Neuron (in vitro differentiated cells): ENCODE results near the gene SPAG16.
"Not testable (repeated sequence)": the region's sequence is repeated elsewhere in the genome, so short reads cannot be mapped to it uniquely, and the experiment has no call there.

ENCODE experiments used
- H2AFZ ChIP-seq: one replicate; pipeline ENCODE4 v1.6.1; 2013; ENCODE audit warnings: low read depth, mild to moderate bottlenecking, inconsistent platforms, low read length, moderate library complexity
- H3K27me3 ChIP-seq: one replicate; pipeline ENCODE4 v1.6.1; 2013; ENCODE audit warnings: low read length; ENCODE audit not compliant: insufficient read depth
- H3K36me3 ChIP-seq: one replicate; pipeline ENCODE4 v1.6.1; 2013; ENCODE audit warnings: low read length; ENCODE audit not compliant: insufficient read depth
- H3K4me1 ChIP-seq: one replicate; pipeline ENCODE4 v1.6.1; 2013; ENCODE audit warnings: low read length; ENCODE audit not compliant: insufficient read depth
- H3K4me3 ChIP-seq: 2 replicates; pipeline ENCODE4 v1.5.1; 2013; ENCODE audit warnings: mild to moderate bottlenecking, low read length, moderate library complexity
- H3K9me3 ChIP-seq: one replicate; pipeline ENCODE4 v1.6.1; 2013; ENCODE audit warnings: low read length

SPAG16 gene

GRCh38 chr2:213998976-213999375 is 714.7 kb downstream of the SPAG16 start:
- not testable (repeated sequence) for H3K9me3 ChIP-seq, H3K4me3 ChIP-seq, H3K36me3 ChIP-seq, H3K27me3 ChIP-seq, H3K4me1 ChIP-seq, H2AFZ ChIP-seq

GRCh38 chr2:214004463-214004862 is 720.2 kb downstream of the SPAG16 start:
- no peak overlapping the region for H3K4me3 ChIP-seq
- no peaks in the 10 kb centered on the region for H3K36me3 ChIP-seq
- H3K27me3 ChIP-seq = no peaks in the 10 kb centered on the region
- H2AFZ ChIP-seq = no peak overlapping the region
- H3K9me3 ChIP-seq = peaks cover 4% of the 10 kb centered on the region
- H3K4me1 ChIP-seq = no peaks in the 10 kb centered on the region

GRCh38 chr2:214005337-214005736 is 721.1 kb downstream of the SPAG16 start:
- Histone ChIP-seq H2AFZ (no peak overlapping the region), H3K36me3 (no peaks in the 10 kb centered on the region), H3K9me3 (peaks cover 2% of the 10 kb centered on the region), H3K4me1 (no peaks in the 10 kb centered on the region), H3K27me3 (no peaks in the 10 kb centered on the region), H3K4me3 (no peak overlapping the region)

GRCh38 chr2:214006601-214007000 is 722.3 kb downstream of the SPAG16 start:
- no peaks in the 10 kb centered on the region for H3K36me3 ChIP-seq
- H2AFZ ChIP-seq = no peak overlapping the region

GRCh38 chr2:214011676-214012075 is 727.4 kb downstream of the SPAG16 start:
- Histone ChIP-seq H3K27me3 (no peaks in the 10 kb centered on the region), H3K4me3 (no peak overlapping the region), H3K36me3 (no peaks in the 10 kb centered on the region), H3K4me1 (no peaks in the 10 kb centered on the region), H3K9me3 (no peaks in the 10 kb centered on the region), H2AFZ (no peak overlapping the region)

More at GRCh38 chr2:214006601-214007000, 722.3 kb downstream of the SPAG16 start:
- H3K27me3 ChIP-seq = no peaks in the 10 kb centered on the region
- peaks cover 2% of the 10 kb centered on the region for H3K9me3 ChIP-seq
- no peak overlapping the region for H3K4me3 ChIP-seq
- no peaks in the 10 kb centered on the region for H3K4me1 ChIP-seq

GRCh38 chr2:214014551-214015220 is 730.4 kb downstream of the SPAG16 start:
- no peaks in the 10 kb centered on the region for H3K36me3 ChIP-seq

GRCh38 chr2:214019229-214019972 is 735.1 kb downstream of the SPAG16 start:
- no peaks in the 10 kb centered on the region for H3K27me3 ChIP-seq
- no peaks in the 10 kb centered on the region for H3K36me3 ChIP-seq
- H3K9me3 ChIP-seq = no peaks in the 10 kb centered on the region
- H3K4me3 ChIP-seq = no peak overlapping the region
- H2AFZ ChIP-seq = no peak overlapping the region
- H3K4me1 ChIP-seq = no peaks in the 10 kb centered on the region

More at GRCh38 chr2:214014551-214015220, 730.4 kb downstream of the SPAG16 start:
- Histone ChIP-seq H3K9me3 (no peaks in the 10 kb centered on the region), H3K4me3 (no peak overlapping the region), H3K27me3 (no peaks in the 10 kb centered on the region), H2AFZ (no peak overlapping the region), H3K4me1 (no peaks in the 10 kb centered on the region)

GRCh38 chr2:214019973-214020345 is 735.7 kb downstream of the SPAG16 start:
- H2AFZ ChIP-seq = no peak overlapping the region
- no peaks in the 10 kb centered on the region for H3K9me3 ChIP-seq
- H3K4me3 ChIP-seq = no peak overlapping the region
- H3K36me3 ChIP-seq = no peaks in the 10 kb centered on the region
- H3K4me1 ChIP-seq = no peaks in the 10 kb centered on the region
- H3K27me3 ChIP-seq = no peaks in the 10 kb centered on the region

- H3K27me3 ChIP-seq = no peaks in the 10 kb centered on the region
- no peaks in the 10 kb centered on the region for H3K9me3 ChIP-seq
- H3K4me3 ChIP-seq = no peak overlapping the region
- no peaks in the 10 kb centered on the region for H3K4me1 ChIP-seq
- H3K36me3 ChIP-seq = no peaks in the 10 kb centered on the region
- H2AFZ ChIP-seq = no peak overlapping the region
These were observed 744.9 kb downstream of the SPAG16 start for GRCh38 chr2:214029190-214029589.

- Histone ChIP-seq H3K4me3 (no peak overlapping the region), H3K36me3 (no peaks in the 10 kb centered on the region), H3K9me3 (no peaks in the 10 kb centered on the region), H2AFZ (no peak overlapping the region), H3K4me1 (no peaks in the 10 kb centered on the region), H3K27me3 (no peaks in the 10 kb centered on the region)
These were observed 747.3 kb downstream of the SPAG16 start for GRCh38 chr2:214031566-214031965.

- Histone ChIP-seq H2AFZ (no peak overlapping the region), H3K4me1 (no peaks in the 10 kb centered on the region), H3K27me3 (no peaks in the 10 kb centered on the region), H3K4me3 (no peak overlapping the region), H3K9me3 (no peaks in the 10 kb centered on the region), H3K36me3 (no peaks in the 10 kb centered on the region)
These were observed 750.2 kb downstream of the SPAG16 start for GRCh38 chr2:214034417-214034816.

- no peak overlapping the region for H3K4me3 ChIP-seq
- no peaks in the 10 kb centered on the region for H3K36me3 ChIP-seq
These were observed 751.0 kb downstream of the SPAG16 start for GRCh38 chr2:214035091-214035852.

GRCh38 chr2:214035921-214036320 is 751.7 kb downstream of the SPAG16 start:
- Histone ChIP-seq H3K27me3 (no peaks in the 10 kb centered on the region), H3K9me3 (no peaks in the 10 kb centered on the region), H3K36me3 (no peaks in the 10 kb centered on the region), H3K4me3 (no peak overlapping the region), H3K4me1 (no peaks in the 10 kb centered on the region), H2AFZ (no peak overlapping the region)

More at GRCh38 chr2:214035091-214035852, 751.0 kb downstream of the SPAG16 start:
- H3K9me3 ChIP-seq = no peaks in the 10 kb centered on the region
- H3K4me1 ChIP-seq = no peaks in the 10 kb centered on the region
- H2AFZ ChIP-seq = no peak overlapping the region
- H3K27me3 ChIP-seq = no peaks in the 10 kb centered on the region
